ENCODE results near the gene FAS.

Gene FAS

GRCh38 chr10:88990384-88991160 lies at the start of gene FAS:
Gene FAS, plus strand, starts transcription at chr10:88990798. Its CDS starts 79 bp downstream, at chr10:88990877.
- DNase-seq = no peak

GRCh38 chr10:88941026-88941425 lies 49.6 kb upstream of the FAS start:
- no peak for DNase-seq

- no peak for DNase-seq
Observed at GRCh38 chr10:88943778-88944177, 46.8 kb upstream of the FAS start.

GRCh38 chr10:88944813-88945212 lies 45.8 kb upstream of the FAS start:
- DNase-seq = no peak

- DNase-seq = no peak
Observed at GRCh38 chr10:88946200-88946599, 44.4 kb upstream of the FAS start.

- no peak for DNase-seq
Observed at GRCh38 chr10:88946965-88947590, 43.5 kb upstream of the FAS start.

GRCh38 chr10:88949051-88949450 lies 41.5 kb upstream of the FAS start:
- no peak for DNase-seq

GRCh38 chr10:88949912-88950837 lies 40.4 kb upstream of the FAS start:
- no peak for DNase-seq

GRCh38 chr10:88952647-88953111 lies 37.9 kb upstream of the FAS start, which contains the start of gene ACTA2:
Gene ACTA2, minus strand, starts transcription at chr10:88952773. Its CDS starts 3,843 bp downstream, at chr10:88948930.
- DNase-seq = no peak

GRCh38 chr10:88953662-88954061 lies 36.9 kb upstream of the FAS start:
- no peak for DNase-seq

- DNase-seq = no peak
Observed at GRCh38 chr10:88954458-88955083, 36.0 kb upstream of the FAS start.

- DNase-seq = no peak
Observed at GRCh38 chr10:88957381-88957780, 33.2 kb upstream of the FAS start.

GRCh38 chr10:88958721-88959120 lies 31.9 kb upstream of the FAS start:
- no peak for DNase-seq

GRCh38 chr10:88960802-88961201 lies 29.8 kb upstream of the FAS start:
- DNase-seq = no peak

GRCh38 chr10:88961266-88961665 lies 29.3 kb upstream of the FAS start:
- DNase-seq = no peak

- DNase-seq = no peak
Observed at GRCh38 chr10:88962336-88962735, 28.3 kb upstream of the FAS start.

GRCh38 chr10:88963318-88963717 lies 27.3 kb upstream of the FAS start:
- no peak for DNase-seq

GRCh38 chr10:88964360-88964759 lies 26.2 kb upstream of the FAS start:
- DNase-seq = no peak

GRCh38 chr10:88964869-88965415 lies 25.7 kb upstream of the FAS start:
- DNase-seq = no peak

GRCh38 chr10:88966797-88967196 lies 23.8 kb upstream of the FAS start:
- no peak for DNase-seq

- DNase-seq = no peak
Observed at GRCh38 chr10:88968391-88968790, 22.2 kb upstream of the FAS start.

All from SHP77 (cell line).